ENCODE data around the gene ZIC5. TPM values are rescaled to one million over a fixed set of nuclear protein-coding genes. Genes with fewer than 3 reads are reported as not detected.
A peak's percentile ranks its signal among the peaks of the same experiment; 100 is the strongest.

ZIC5 gene
- total RNA-seq, 1 experiment from 2014 or later, result not detected

DNA sequence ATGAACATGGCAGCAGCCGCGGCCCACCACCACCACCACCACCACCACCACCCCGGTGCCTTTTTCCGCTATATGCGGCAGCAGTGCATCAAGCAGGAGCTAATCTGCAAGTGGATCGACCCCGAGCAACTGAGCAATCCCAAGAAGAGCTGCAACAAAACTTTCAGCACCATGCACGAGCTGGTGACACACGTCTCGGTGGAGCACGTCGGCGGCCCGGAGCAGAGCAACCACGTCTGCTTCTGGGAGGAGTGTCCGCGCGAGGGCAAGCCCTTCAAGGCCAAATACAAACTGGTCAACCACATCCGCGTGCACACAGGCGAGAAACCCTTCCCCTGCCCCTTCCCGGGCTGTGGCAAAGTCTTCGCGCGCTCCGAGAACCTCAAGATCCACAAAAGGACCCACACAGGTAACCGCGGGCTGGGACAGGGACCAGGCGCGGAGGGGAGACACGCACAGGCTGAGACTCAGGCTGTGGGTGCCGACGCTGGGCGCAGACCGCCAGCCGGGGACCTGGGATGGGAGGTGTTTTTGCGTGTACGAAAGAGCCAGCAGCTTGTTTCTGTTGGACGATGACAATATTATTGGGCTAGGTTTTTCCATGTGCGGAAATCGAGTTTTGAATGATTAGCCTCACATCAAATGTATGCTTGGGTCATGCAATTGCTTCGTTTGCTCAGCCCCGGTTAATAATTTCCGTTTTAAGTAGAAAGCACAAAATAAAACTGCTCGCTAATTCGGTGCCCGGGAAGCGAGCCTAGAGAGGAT lies 11.3 kb upstream of the ZIC5 start:
- DNase-seq (ENCODE audit: low read depth in 1 of 2, low spot score in 2 of 2), result peak in 1 of 2 experiments; percentile 71
- no peak overlapping the region for H3K4me3 ChIP-seq
- peaks cover 90% of the 10 kb centered on the region for H3K27me3 ChIP-seq (replicated peaks)

DNA sequence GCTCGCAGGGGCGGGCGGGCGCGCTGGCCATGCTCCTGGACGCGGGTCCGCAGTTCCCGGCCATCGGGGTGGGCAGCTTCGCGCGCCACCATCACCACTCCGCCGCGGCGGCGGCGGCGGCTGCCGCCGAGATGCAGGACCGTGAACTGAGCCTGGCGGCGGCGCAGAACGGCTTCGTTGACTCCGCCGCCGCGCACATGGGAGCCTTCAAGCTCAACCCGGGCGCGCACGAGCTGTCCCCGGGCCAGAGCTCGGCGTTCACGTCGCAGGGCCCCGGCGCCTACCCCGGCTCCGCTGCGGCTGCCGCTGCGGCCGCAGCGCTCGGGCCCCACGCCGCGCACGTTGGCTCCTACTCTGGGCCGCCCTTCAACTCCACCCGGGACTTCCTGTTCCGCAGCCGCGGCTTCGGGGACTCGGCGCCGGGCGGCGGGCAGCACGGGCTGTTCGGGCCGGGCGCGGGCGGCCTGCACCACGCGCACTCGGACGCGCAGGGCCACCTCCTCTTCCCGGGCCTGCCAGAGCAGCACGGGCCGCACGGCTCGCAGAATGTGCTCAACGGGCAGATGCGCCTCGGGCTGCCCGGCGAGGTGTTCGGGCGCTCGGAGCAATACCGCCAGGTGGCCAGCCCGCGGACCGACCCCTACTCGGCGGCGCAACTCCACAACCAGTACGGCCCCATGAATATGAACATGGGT lies 10.6 kb upstream of the ZIC5 start:
- H3K9me3 ChIP-seq (replicated peaks), result peaks cover 53% of the 10 kb centered on the region
- H3K4me1 ChIP-seq (replicated peaks), result peaks cover 36% of the 10 kb centered on the region
- H3K4me3 ChIP-seq, result peak overlapping the region; percentile 59
- 0 out of 2 replicates have a peak, but pooled peaks cover 2% of the 10 kb centered on the region for H3K36me3 ChIP-seq
- peak; percentile 72 to 75 for DNase-seq (ENCODE audit: low read depth in 1 of 2, low spot score in 2 of 2)
- H3K27me3 ChIP-seq (replicated peaks), result peaks cover 90% of the 10 kb centered on the region
- H3K27ac ChIP-seq, result no peak overlapping the region

More for the DNA sequence above, 11.3 kb upstream of the ZIC5 start:
- Histone ChIP-seq H3K36me3 (0 out of 2 replicates have a peak, but pooled peaks cover 2% of the 10 kb centered on the region), H3K27ac (no peak overlapping the region), H3K4me1 (replicated peaks) (peaks cover 36% of the 10 kb centered on the region), H3K9me3 (replicated peaks) (peaks cover 53% of the 10 kb centered on the region)

GRCh38 chr13:99981735-99982035 lies 10.1 kb upstream of the ZIC5 start, which contains the start of gene ZIC2:
Gene ZIC2, plus strand, starts transcription at chr13:99981784. Its CDS starts 281 bp downstream, at chr13:99982065.
- H3K4me3 ChIP-seq, result peak within 1 kb of the TSS; percentile 59
- H3K27me3 ChIP-seq (replicated peaks), result peaks cover 90% of the 10 kb centered on the region
- H3K9me3 ChIP-seq (replicated peaks), result peaks cover 53% of the 10 kb centered on the region
- H3K4me1 ChIP-seq (replicated peaks), result peaks cover 36% of the 10 kb centered on the region
- no peak within 1 kb of the TSS for H3K27ac ChIP-seq
- no peak for DNase-seq (ENCODE audit: low read depth in 1 of 2, low spot score in 2 of 2)
- H3K36me3 ChIP-seq, result 0 out of 2 replicates have a peak, but pooled peaks cover 2% of the 10 kb centered on the region

DNA sequence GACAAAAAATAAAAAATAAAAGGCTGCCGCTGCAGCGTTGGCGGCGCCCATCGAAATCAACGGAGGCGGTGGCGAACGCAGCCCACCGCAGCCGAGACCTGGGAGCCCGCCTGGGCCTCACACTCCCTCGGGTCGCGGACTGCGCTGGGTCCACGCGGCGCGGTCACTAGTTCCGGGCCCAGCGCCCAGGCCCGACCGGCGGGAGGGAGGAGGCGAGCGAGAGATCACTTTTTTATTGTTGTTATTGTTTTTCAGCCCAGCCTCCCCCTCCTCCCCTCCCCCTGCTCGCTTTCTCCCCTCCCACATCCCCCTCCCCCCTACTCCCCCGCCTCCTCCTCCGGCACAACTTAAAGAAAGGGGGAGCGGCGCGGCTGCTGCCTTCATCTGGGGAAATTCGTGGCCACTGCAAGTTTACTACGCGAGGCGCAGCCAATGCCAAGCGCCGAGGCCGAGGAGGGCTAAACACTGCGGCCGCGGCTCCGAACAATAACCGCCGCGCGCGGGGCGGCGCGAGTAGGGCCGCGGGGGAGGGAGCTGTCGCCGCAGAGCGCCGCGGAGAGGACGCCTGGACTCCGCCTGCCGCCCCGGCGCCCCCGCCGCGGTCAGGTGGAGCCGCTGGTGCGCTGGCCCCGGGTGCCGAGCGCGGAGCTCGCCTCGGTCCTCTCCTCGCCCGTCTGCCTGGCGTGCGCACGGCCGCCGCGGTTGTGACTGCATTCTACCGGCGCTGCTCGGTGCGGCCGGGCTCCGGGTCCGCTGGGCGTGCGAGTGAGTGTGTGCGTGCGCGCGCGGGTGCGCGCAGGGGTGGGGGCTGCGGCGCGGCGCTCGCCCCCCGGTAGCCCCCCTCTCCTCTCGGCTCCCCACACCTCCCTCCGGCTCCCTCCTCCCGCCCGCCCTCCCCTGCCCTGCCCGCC lies 9.5 kb upstream of the ZIC5 start:
- peaks cover 90% of the 10 kb centered on the region for H3K27me3 ChIP-seq (replicated peaks)
- H3K4me3 ChIP-seq, result peak overlapping the region; percentile 59
- 0 out of 2 replicates have a peak, but pooled peaks cover 2% of the 10 kb centered on the region for H3K36me3 ChIP-seq
- peak; percentile 87 to 89 for DNase-seq (ENCODE audit: low read depth in 1 of 2, low spot score in 2 of 2)
- H3K27ac ChIP-seq, result no peak overlapping the region
- peaks cover 53% of the 10 kb centered on the region for H3K9me3 ChIP-seq (replicated peaks)
- peaks cover 36% of the 10 kb centered on the region for H3K4me1 ChIP-seq (replicated peaks)

DNA sequence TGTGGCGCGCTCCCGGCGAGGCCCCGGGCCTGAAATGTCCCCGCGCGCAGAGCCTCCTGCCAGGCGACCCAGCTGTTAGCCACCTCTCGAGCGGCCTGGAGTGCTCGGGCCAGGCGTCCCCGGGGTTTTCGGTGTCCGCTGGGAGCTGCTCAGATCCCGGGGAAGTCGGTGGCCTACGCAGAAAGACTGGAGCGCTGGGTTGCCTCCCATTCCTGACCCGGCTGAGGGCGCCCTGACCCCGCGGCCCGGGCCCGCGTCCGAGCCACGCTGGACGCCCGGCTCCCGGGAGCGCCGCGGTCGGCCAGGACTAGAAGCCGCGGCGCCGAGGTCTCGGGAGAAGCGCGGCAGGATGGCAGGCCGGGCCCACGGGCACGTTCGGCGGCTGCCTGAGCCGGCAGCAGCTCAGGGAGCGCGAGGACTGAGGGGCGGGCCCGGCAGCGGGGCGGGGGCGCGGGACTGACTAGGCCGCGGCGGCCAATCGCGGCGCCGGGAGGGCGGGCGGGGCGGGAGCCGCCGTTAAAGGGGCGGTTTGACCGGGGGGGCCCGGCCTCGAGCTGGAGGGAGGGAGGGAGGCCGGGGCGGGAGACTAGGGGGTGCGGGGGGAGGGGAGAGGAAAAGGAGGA lies 8.7 kb upstream of the ZIC5 start:
- peak; percentile 88 to 96 for DNase-seq (ENCODE audit: low read depth in 1 of 2, low spot score in 2 of 2)
- peak overlapping the region; percentile 59 for H3K4me3 ChIP-seq
- 0 out of 2 replicates have a peak, but pooled peaks cover 2% of the 10 kb centered on the region for H3K36me3 ChIP-seq
- H3K4me1 ChIP-seq (replicated peaks), result peaks cover 36% of the 10 kb centered on the region
- H3K27ac ChIP-seq, result no peak overlapping the region
- H3K27me3 ChIP-seq (replicated peaks), result peaks cover 92% of the 10 kb centered on the region
- peaks cover 53% of the 10 kb centered on the region for H3K9me3 ChIP-seq (replicated peaks)

- H3K9me3 ChIP-seq (replicated peaks), result peaks cover 47% of the 10 kb centered on the region
- H3K4me1 ChIP-seq (replicated peaks), result peaks cover 29% of the 10 kb centered on the region
- DNase-seq (ENCODE audit: low read depth in 1 of 2, low spot score in 2 of 2), result peak in 1 of 2 experiments; percentile 81
- 0 out of 2 replicates have a peak, but pooled peaks cover 2% of the 10 kb centered on the region for H3K36me3 ChIP-seq
- H3K27ac ChIP-seq, result no peak overlapping the region
- H3K27me3 ChIP-seq (replicated peaks), result peaks cover 92% of the 10 kb centered on the region
- H3K4me3 ChIP-seq, result peak overlapping the region; percentile 59
Measured at GRCh38 chr13:99979453-99980200, 8.1 kb upstream of the ZIC5 start.

DNA sequence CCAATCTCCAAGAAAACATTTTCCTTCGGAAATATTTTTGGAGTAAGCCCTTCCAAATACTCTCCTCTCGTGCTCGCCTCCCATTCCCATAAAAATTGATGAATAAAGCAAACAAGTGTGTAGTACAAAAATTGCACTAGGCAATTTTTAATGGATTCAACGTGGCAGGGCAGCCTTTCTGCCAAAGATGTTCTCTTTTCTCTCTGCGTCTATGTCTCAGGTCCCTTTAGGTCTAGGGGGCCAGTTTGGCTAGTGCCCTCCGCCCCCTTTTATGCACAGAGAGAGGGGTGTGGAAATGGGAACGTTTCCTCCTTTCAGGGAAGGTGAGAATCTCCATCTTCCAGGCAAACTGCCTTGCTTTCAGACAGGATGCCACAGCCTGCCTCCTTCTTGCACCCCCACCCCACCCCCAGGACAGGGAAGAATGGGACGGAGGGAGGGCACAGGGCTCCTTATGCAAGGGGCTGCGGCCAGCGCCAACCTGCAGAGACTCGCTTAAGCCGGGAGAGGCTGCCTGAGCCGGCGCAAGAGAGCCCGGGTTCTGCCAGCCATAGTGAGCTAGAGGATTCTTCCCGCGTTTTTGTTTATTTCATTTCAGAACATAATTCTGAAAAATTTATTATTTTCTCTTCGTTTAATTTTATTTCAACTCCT lies 7.4 kb upstream of the ZIC5 start:
- DNase-seq (ENCODE audit: low read depth in 1 of 2, low spot score in 2 of 2), result peak in 1 of 2 experiments; percentile 70
- H3K27me3 ChIP-seq (replicated peaks), result peaks cover 92% of the 10 kb centered on the region
- H3K4me3 ChIP-seq, result no peak overlapping the region

DNA sequence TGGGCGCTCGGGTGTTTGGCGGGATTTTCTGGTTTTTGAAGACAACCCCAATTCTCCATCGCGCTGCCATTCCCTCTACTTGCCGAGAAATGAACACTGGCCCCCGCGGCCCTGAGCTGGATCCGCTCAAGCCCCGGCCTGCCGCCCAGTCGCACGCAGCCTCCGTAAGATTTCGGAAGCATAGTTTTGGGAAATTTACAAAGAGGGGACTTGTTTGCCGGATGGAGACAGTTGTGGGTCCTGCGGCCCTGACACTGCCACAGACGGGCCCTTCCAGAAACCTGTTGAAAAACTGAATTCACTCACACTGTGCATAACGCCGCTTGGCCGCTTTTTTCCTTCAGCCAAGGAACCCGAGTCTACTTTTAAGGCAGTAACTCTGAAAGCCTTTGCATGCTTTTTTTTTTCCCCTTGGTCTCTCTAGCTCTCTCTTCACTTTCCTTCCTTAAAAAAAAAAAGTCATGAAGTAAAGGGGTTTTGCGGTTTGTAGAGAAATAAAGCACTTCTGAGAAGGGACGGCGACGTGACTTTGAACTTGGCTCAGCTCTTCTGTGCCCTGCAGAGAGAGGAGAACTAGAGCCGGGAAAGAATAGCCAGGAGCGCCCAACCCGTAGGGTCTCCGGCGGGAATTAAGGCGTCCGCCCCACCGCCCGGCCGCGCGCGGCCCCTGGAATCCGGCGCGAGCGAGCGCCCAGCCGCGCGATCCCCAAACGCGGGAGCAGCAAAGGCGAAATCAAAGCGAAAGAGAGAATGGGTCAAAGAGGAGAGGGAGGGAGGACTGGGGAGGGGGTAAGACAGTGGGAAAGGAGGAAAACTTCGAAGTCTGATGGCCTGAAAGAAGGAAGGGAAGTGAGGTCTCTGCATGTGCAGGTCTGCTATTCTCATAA lies 6.6 kb upstream of the ZIC5 start:
- peak in 1 of 2 experiments; percentile 65 for DNase-seq (ENCODE audit: low read depth in 1 of 2, low spot score in 2 of 2)
- Histone ChIP-seq H3K27ac (no peak overlapping the region), H3K4me1 (replicated peaks) (peaks cover 29% of the 10 kb centered on the region), H3K4me3 (no peak overlapping the region), H3K9me3 (replicated peaks) (peaks cover 33% of the 10 kb centered on the region), H3K36me3 (0 out of 2 replicates have a peak, but pooled peaks cover 2% of the 10 kb centered on the region), H3K27me3 (replicated peaks) (peaks cover 92% of the 10 kb centered on the region)

More for the DNA sequence above, 7.4 kb upstream of the ZIC5 start:
- Histone ChIP-seq H3K27ac (no peak overlapping the region), H3K36me3 (0 out of 2 replicates have a peak, but pooled peaks cover 2% of the 10 kb centered on the region), H3K9me3 (replicated peaks) (peaks cover 40% of the 10 kb centered on the region), H3K4me1 (replicated peaks) (peaks cover 29% of the 10 kb centered on the region)

- H3K4me1 ChIP-seq (replicated peaks), result peaks cover 25% of the 10 kb centered on the region
- H3K27me3 ChIP-seq (replicated peaks), result peaks cover 92% of the 10 kb centered on the region
- H3K36me3 ChIP-seq, result 0 out of 2 replicates have a peak, but pooled peaks cover 2% of the 10 kb centered on the region
- no peak overlapping the region for H3K27ac ChIP-seq
- peak in 1 of 2 experiments; percentile 45 for DNase-seq (ENCODE audit: low read depth in 1 of 2, low spot score in 2 of 2)
- H3K4me3 ChIP-seq, result no peak overlapping the region
- H3K9me3 ChIP-seq (replicated peaks), result peaks cover 29% of the 10 kb centered on the region
Measured at GRCh38 chr13:99977334-99977911, 5.9 kb upstream of the ZIC5 start.

DNA sequence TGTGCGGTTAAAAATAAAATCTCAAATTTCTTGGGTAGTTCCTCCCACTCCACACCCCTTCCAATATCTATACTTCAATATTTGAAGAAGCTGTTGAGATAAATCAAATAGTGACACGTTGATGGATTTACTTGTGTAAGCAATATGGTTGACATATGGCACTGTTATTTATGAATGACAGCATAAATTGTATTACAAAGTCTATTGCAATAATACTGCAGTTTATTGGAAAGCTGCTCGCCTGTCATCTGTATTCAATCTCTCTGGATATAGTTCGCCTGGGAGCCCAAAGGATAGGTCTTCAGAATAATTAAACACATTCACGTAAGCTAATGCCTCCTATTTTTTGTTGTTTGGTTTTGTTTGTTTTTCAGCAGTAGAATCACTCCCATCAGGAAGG lies 5.0 kb upstream of the ZIC5 start:
- Histone ChIP-seq H3K4me1 (replicated peaks) (peaks cover 16% of the 10 kb centered on the region), H3K9me3 (replicated peaks) (peaks cover 30% of the 10 kb centered on the region), H3K36me3 (0 out of 2 replicates have a peak, but pooled peaks cover 2% of the 10 kb centered on the region), H3K4me3 (no peak overlapping the region), H3K27me3 (replicated peaks) (peaks cover 93% of the 10 kb centered on the region), H3K27ac (no peak overlapping the region)
- peak in 1 of 2 experiments; percentile 40 for DNase-seq (ENCODE audit: low read depth in 1 of 2, low spot score in 2 of 2)

GRCh38 chr13:99975626-99976025 lies 4.1 kb upstream of the ZIC5 start:
- H3K27ac ChIP-seq, result no peak overlapping the region
- H3K4me1 ChIP-seq (replicated peaks), result peaks cover 18% of the 10 kb centered on the region
- DNase-seq (ENCODE audit: low read depth in 1 of 2, low spot score in 2 of 2), result no peak
- H3K4me3 ChIP-seq, result no peak overlapping the region
- H3K9me3 ChIP-seq (replicated peaks), result peaks cover 33% of the 10 kb centered on the region
- no peaks in the 10 kb centered on the region for H3K36me3 ChIP-seq
- H3K27me3 ChIP-seq (replicated peaks), result peaks cover 97% of the 10 kb centered on the region
